KMS-11 (cell line): ENCODE measurements around the gene POLA1.

Source experiments
- H2AFZ ChIP-seq: fragments of 200-600 bp; sonication (generic); 2 replicates; pipeline ENCODE4 v1.6.1; 2016; ENCODE audit warnings: antibody characterized with exemption, mixed run types, low read depth
- H3K27ac ChIP-seq: fragments of 200-600 bp; sonication (generic); 2 replicates; pipeline ENCODE4 v1.6.1; 2016; ENCODE audit warnings: mild to moderate bottlenecking, mixed run types
- H3K27me3 ChIP-seq: fragments of 200-600 bp; sonication (generic); 2 replicates; pipeline ENCODE4 v1.6.1; 2017; ENCODE audit warnings: mild to moderate bottlenecking, low read depth, mixed run types, moderate library complexity; ENCODE audit not compliant: insufficient read depth
- H3K36me3 ChIP-seq: fragments of 200-600 bp; sonication (generic); 2 replicates; pipeline ENCODE4 v1.6.1; 2017; ENCODE audit warnings: mild to moderate bottlenecking, mixed run types; ENCODE audit not compliant: insufficient read depth
- H3K4me1 ChIP-seq: fragments of 200-600 bp; sonication (generic); 2 replicates; pipeline ENCODE4 v1.6.1; 2016; ENCODE audit warnings: mild to moderate bottlenecking, low read depth, mixed run types; ENCODE audit not compliant: poor library complexity, severe bottlenecking
- H3K4me2 ChIP-seq: fragments of 200-600 bp; sonication (generic); 2 replicates; pipeline ENCODE4 v1.7.0; 2016; ENCODE audit warnings: mild to moderate bottlenecking, mixed run types
- H3K4me3 ChIP-seq: fragments of 200-600 bp; sonication (generic); IDR thresholded peaks from 2 replicates; pipeline ENCODE4 v1.6.1; 2017; ENCODE audit warnings: low read depth, low read length, mixed read lengths; ENCODE audit not compliant: insufficient read depth
- H3K79me2 ChIP-seq: fragments of 200-600 bp; sonication (generic); 2 replicates; pipeline ENCODE4 v1.6.1; 2016; ENCODE audit warnings: low read depth, mixed run types; ENCODE audit not compliant: insufficient read depth
- H3K9ac ChIP-seq: fragments of 200-600 bp; sonication (generic); 2 replicates; pipeline ENCODE4 v1.6.1; 2016; ENCODE audit warnings: mild to moderate bottlenecking, mixed run types
- H4K20me1 ChIP-seq: fragments of 200-600 bp; sonication (generic); 2 replicates; pipeline ENCODE4 v1.6.1; 2016; ENCODE audit warnings: mild to moderate bottlenecking, mixed run types; ENCODE audit not compliant: insufficient read depth
- TF ChIP-seq, protein P1 (sequence below): fragments of 200-600 bp; sonication (generic); conservative IDR thresholded peaks from 2 replicates; pipeline ENCODE4 v1.6.1; 2017; ENCODE audit warnings: low read depth, mild to moderate bottlenecking, antibody characterized with exemption, low read length, moderate library complexity, mixed read lengths

Gene POLA1

DNA sequence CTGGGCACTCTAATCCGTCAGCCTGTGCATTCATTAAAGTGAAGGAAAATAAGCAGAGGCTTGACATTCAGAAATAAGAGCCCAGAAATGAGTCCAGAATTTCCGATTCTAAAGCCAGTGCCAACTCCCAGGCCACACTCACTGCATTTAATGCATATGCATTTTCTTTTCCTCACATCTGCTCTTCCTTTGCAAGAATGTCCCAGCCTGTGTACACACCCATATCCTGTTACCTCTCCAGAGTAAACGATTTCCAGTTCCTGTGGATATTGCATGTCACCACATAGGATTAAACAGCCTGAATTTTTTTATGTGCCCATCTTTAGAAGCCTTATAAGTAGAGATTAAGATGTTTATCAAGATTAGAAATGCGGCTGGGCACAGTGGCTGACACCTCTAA is 294.6 kb downstream of the POLA1 start:
- Histone ChIP-seq H3K27me3 (no peaks in the 10 kb centered on the region), H3K36me3 (no peaks in the 10 kb centered on the region), H3K27ac (no peak overlapping the region), H3K4me2 (no peak overlapping the region), H3K79me2 (no peaks in the 10 kb centered on the region), H3K4me1 (peaks cover 7% of the 10 kb centered on the region), H2AFZ (no peak overlapping the region), H3K4me3 (no peak overlapping the region), H4K20me1 (no peaks in the 10 kb centered on the region), H3K9ac (no peak overlapping the region)
- TF ChIP-seq, protein P1, sequence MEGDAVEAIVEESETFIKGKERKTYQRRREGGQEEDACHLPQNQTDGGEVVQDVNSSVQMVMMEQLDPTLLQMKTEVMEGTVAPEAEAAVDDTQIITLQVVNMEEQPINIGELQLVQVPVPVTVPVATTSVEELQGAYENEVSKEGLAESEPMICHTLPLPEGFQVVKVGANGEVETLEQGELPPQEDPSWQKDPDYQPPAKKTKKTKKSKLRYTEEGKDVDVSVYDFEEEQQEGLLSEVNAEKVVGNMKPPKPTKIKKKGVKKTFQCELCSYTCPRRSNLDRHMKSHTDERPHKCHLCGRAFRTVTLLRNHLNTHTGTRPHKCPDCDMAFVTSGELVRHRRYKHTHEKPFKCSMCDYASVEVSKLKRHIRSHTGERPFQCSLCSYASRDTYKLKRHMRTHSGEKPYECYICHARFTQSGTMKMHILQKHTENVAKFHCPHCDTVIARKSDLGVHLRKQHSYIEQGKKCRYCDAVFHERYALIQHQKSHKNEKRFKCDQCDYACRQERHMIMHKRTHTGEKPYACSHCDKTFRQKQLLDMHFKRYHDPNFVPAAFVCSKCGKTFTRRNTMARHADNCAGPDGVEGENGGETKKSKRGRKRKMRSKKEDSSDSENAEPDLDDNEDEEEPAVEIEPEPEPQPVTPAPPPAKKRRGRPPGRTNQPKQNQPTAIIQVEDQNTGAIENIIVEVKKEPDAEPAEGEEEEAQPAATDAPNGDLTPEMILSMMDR, result no peak

DNA sequence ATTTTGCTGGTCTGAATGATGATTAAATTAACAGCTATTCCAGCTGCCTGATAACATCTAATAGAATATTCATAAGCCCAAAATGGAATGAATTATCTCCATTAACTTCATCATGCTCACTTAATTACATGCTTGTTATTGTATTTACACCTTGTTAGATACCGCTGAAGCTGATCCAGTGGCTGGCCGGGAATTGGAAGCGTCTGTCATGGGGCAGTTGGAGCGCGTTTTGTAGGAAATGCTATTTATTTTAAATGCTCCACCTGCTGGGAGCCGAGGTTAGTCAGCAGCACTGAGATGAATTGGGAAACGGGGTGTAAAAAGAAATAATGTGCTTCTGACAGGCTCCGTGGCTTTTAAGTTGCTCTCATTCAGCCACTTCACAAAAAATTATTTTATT is 296.8 kb downstream of the POLA1 start:
- no peak overlapping the region for H2AFZ ChIP-seq
- H3K27me3 ChIP-seq, result no peaks in the 10 kb centered on the region
- H3K4me1 ChIP-seq, result no peaks in the 10 kb centered on the region
- H3K36me3 ChIP-seq, result no peaks in the 10 kb centered on the region
- no peak overlapping the region for H3K9ac ChIP-seq
- TF ChIP-seq, protein P1, result no peak
- no peak overlapping the region for H3K4me2 ChIP-seq
- H4K20me1 ChIP-seq, result no peaks in the 10 kb centered on the region
- no peak overlapping the region for H3K4me3 ChIP-seq
- H3K27ac ChIP-seq, result no peak overlapping the region
- H3K79me2 ChIP-seq, result no peaks in the 10 kb centered on the region

DNA sequence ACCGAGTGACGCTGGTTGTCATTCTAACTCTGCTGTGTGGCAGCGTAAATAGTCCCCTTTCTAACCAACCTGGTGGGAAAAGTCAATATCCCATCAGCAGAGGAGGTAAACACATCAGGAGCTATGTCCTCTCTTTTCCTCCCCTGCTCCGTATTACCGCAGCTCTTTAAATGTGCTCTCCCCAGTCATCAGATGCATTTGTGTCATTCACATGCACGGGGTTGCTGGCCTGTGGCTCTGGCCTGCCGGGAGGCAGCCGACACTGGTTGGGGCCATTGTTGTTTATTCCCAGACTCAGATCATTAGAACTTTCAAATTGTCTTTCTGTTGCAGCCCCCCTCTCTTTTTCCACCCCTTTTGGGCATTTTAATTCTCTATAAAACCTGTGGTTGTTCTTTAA is 300.2 kb downstream of the POLA1 start:
- no peaks in the 10 kb centered on the region for H3K4me1 ChIP-seq
- no peaks in the 10 kb centered on the region for H4K20me1 ChIP-seq
- H3K4me3 ChIP-seq, result no peak overlapping the region
- H3K27ac ChIP-seq, result no peak overlapping the region
- H3K4me2 ChIP-seq, result no peak overlapping the region
- H3K36me3 ChIP-seq, result no peaks in the 10 kb centered on the region
- H3K9ac ChIP-seq, result no peak overlapping the region
- H3K79me2 ChIP-seq, result no peaks in the 10 kb centered on the region
- no peaks in the 10 kb centered on the region for H3K27me3 ChIP-seq
- TF ChIP-seq, protein P1, result no peak
- H2AFZ ChIP-seq, result no peak overlapping the region

DNA sequence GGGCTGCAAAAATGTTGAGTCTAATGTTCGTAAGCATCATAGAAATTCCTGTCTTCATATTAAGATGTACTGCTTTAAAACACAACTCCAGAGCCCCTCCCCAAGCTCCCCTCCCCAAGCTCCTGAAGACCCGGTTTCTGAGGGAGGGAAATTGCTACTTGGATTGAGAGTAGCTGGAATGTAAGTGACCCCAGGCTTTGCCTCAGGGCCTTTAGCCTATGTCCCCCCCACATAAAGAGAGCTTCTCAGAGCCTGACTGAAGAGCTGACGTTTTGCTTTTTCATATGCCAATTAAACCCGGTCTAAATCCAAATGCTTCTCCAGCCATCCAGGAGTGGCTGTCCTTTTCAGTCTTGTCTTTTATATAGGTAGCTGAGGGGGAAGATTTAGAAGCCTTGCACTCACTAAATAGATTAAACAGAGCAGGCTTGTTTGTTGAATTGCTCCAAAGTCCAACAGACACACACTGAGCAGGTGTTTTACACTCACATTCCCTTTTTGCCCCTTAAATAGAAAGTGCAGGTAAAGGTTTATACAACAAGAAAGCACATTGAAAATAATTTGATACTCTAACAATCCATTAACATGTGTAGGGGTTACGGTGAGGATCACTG is 302.5 kb downstream of the POLA1 start:
- Histone ChIP-seq H3K4me2 (no peak overlapping the region), H3K4me1 (no peaks in the 10 kb centered on the region), H3K4me3 (no peak overlapping the region), H4K20me1 (no peaks in the 10 kb centered on the region), H3K27ac (no peak overlapping the region), H3K79me2 (no peaks in the 10 kb centered on the region), H2AFZ (no peak overlapping the region), H3K9ac (no peak overlapping the region), H3K27me3 (no peaks in the 10 kb centered on the region), H3K36me3 (no peaks in the 10 kb centered on the region)
- TF ChIP-seq, protein P1, result no peak
